ENCODE data around the gene IGFALS. TPM values are rescaled to one million over a fixed set of nuclear protein-coding genes. Genes with fewer than 3 reads are reported as not detected.
"Not testable (repeated sequence)": the region's sequence is repeated elsewhere in the genome, so short reads cannot be mapped to it uniquely, and the experiment has no call there.

Gene IGFALS
- total and polyA plus RNA-seq, 2 of the 4 experiments (the other 2 are of a cell fraction) = not detected

DNA sequence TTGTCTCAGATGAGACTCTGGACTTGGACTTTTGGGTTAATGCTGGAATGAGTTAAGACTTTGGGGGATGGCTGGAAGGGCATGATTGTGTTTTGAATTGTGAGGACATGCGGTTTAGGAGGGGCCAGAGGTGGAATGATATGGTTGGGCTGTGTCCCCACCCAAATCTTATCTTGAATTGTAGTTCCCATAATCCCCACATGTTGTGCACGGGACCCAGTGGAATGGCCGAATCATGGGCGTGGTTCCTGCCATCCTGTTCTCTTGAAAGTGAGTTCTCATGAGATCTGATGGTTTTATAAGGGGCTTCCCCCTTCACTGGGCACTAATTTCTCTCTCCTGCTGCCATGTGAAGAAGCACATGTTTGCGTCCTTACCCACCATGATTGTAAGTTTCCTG, 5.8 kb upstream of the IGFALS start:
- BruUV-seq (replicated peaks); H2BK20ac ChIP-seq (ENCODE audit: low read depth, low read length); H3K36me3 ChIP-seq (ENCODE audit: control insufficient read depth, insufficient read depth, low read length); POLR2A ChIA-PET (ENCODE audit: unreplicated experiment); H2AK9ac ChIP-seq (replicated peaks; ENCODE audit: low read depth, low read length, poor library complexity); H3K79me1 ChIP-seq (ENCODE audit: low read depth in 1 of 2, low read length in 2 of 2); H3K23ac ChIP-seq (ENCODE audit: low read depth, low read length); H3K18ac ChIP-seq (ENCODE audit: low read depth, low read length); H3K27me3 ChIP-seq (ENCODE audit: control insufficient read depth, insufficient read depth, low read length); H4K20me1 ChIP-seq (ENCODE audit: insufficient read depth, low read length); H3K9ac ChIP-seq (ENCODE audit: low read depth, low read length); H3K9me3 ChIP-seq (ENCODE audit: control insufficient read depth, insufficient read depth, low read length); H3K4me3 ChIP-seq (ENCODE audit: insufficient read depth, low read depth, low read length); H4K5ac ChIP-seq (ENCODE audit: low read depth, low read length); intact Hi-C loops (cut with micrococcal nuclease); H4K8ac ChIP-seq (ENCODE audit: low read depth in 2 of 2, low read length in 2 of 2); H3K4ac ChIP-seq (ENCODE audit: low read depth, low read length); ATAC-seq (ENCODE audit: low read depth); DNase-seq; H3K14ac ChIP-seq (replicated peaks; ENCODE audit: low read depth, low read length); CTCF ChIA-PET; H3K9me1 ChIP-seq (ENCODE audit: insufficient read depth, low read length); H4K91ac ChIP-seq (ENCODE audit: insufficient read depth, low read depth, low read length); H2AK5ac ChIP-seq (ENCODE audit: low read depth, low read length); H2BK15ac ChIP-seq (ENCODE audit: low read depth, low read length); H3K4me1 ChIP-seq (ENCODE audit: control insufficient read depth, insufficient read depth, low read length); H3K27ac ChIP-seq (ENCODE audit: insufficient read depth, low read length); H2AFZ ChIP-seq (replicated peaks; ENCODE audit: low read length, poor library complexity); H2BK5ac ChIP-seq (ENCODE audit: low read depth, low read length, poor library complexity, severe bottlenecking); dilution Hi-C loops (cut with HindIII; ENCODE audit: low sequenced_read_pairs, unreplicated experiment); H2BK120ac ChIP-seq (ENCODE audit: low read depth, low read length); in situ Hi-C loops (cut with MboI; ENCODE audit: low sequenced_read_pairs); H3K56ac ChIP-seq (ENCODE audit: extremely low read depth, insufficient read depth, low read length); H3K4me2 ChIP-seq (ENCODE audit: low read depth, low read length): not testable (repeated sequence)
- WGBS, 2 experiments (ENCODE audit: extremely low coverage in 2 of 2, insufficient read length in 1 of 2) = 100% methylated on average over 1 of the region's 5 CpGs; no CpG with 5 or more reads in 1 of the 2 experiments
